H1 (cell line): ENCODE results near the gene SEC14L3. TPM values are rescaled to one million over a fixed set of nuclear protein-coding genes. Genes with fewer than 3 reads are reported as not detected.

Experiments used
- CREB1 ChIP-seq: IDR thresholded peaks from 2 replicates; pipeline ENCODE4 v1.6.1; 2012; ENCODE audit warnings: inconsistent platforms
- EP300 ChIP-seq, 2 experiments: IDR thresholded peaks; 1 replicate in 1 of 2; 2 replicates in 1 of 2; pipeline ENCODE4 v1.6.1; 2011 to 2012; ENCODE audit warnings: low read depth in 2 of 2, low read length in 2 of 2, mild to moderate bottlenecking in 2 of 2, borderline replicate concordance in 1 of 2, inconsistent platforms in 1 of 2, moderate library complexity in 1 of 2
- RNF2 ChIP-seq: fragments of 200-900, 300-1000 bp; sonication (generic); IDR thresholded peaks from 2 replicates; pipeline ENCODE4 v1.7.1; 2016; ENCODE audit warnings: borderline replicate concordance, low read depth, mild to moderate bottlenecking, antibody characterized with exemption, low read length; ENCODE audit not compliant: poor library complexity, severe bottlenecking; ENCODE audit errors: missing control alignments
- SRF ChIP-seq: IDR thresholded peaks from 2 replicates; pipeline ENCODE4 v1.6.1; 2011; ENCODE audit warnings: mild to moderate bottlenecking, low read depth, low read length, moderate library complexity
- TAF7 ChIP-seq: optimal IDR thresholded peaks from 2 replicates; pipeline ENCODE3; 2011; ENCODE audit warnings: low read depth, mild to moderate bottlenecking, inconsistent platforms, low read length, moderate library complexity, borderline replicate concordance
- TCF12 ChIP-seq: IDR thresholded peaks from 2 replicates; pipeline ENCODE4 v1.6.1; 2011; ENCODE audit warnings: low read depth, mild to moderate bottlenecking, low read length
- TEAD4 ChIP-seq: IDR thresholded peaks from 2 replicates; pipeline ENCODE4 v1.6.1; 2012; ENCODE audit warnings: low read depth, low read length, inconsistent platforms, mixed read lengths
- polyA plus RNA-seq, 7 experiments: library from polyadenylated mRNA; depleted of rRNA in 3 of 7; stranded (reverse) in 5 of 7; unstranded in 2 of 7; fragments of >200 nt in 5 of 7; fragments of 200-250 nt in 2 of 7; gene quantifications; 1 replicate in 5 of 7; 2 replicates in 1 of 7; 4 replicates in 1 of 7; pipeline versions ENCODE4 v1.2.1 to v1.2.3, GENCODE V29; 2011 to 2013; ENCODE audit warnings: missing spikeins in 2 of 7, mixed read lengths in 2 of 7
- total RNA-seq: library from RNA; stranded (reverse); fragmentation: NEBNext Ultra II Directional; extraction: Animal tissue kit (Norgen Biotek cat#: 25700); gene quantifications from 2 replicates; pipeline ENCODE4 v1.2.1, GENCODE V29; 2021
- TF ChIP-seq, protein P1 (sequence below): IDR thresholded peaks from 2 replicates; pipeline ENCODE4 v1.6.1; 2012; ENCODE audit warnings: low read length, inconsistent platforms

SEC14L3 gene
- total and polyA plus RNA-seq, 2 of the 8 experiments (the other 6 are each of a cell fraction or from before 2014, with no cell fraction given), result not detected

DNA sequence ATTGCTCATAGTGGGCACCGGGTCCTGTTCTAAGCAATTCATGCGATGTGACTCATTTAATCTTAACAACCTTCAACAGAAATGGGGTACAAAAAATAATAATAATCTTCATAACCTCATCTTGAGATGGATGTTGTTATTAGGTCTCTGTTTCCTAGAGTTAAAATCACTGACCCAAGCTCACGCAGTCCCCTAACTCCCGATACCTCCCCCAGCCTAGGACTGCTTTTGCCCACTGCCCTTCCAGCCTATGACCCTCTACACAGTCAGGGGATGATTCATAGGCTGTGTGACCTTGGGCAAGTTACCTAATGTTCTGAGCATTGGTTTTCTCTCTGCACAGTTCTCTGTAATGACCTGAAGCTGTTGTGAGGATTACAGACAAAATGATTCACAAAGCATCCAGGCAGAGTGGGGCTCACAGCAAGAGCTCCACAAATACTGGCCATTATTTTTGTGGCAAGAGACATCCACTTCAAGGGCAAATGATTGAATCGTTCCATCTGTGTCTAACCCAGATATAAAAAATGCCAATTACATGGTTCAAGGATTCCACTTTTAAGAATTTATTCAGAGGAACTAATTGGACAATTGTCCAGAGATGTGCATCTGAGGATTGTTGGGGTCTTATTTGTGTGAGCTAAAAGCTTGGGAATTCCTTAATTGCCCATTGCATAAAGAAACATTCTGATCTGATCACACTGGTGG is 26.2 kb downstream of the SEC14L3 start (continued):
- no peak for TF ChIP-seq SRF
- TF ChIP-seq TAF7, result no peak
- TF ChIP-seq TCF12, result no peak
- TF ChIP-seq, protein P1, sequence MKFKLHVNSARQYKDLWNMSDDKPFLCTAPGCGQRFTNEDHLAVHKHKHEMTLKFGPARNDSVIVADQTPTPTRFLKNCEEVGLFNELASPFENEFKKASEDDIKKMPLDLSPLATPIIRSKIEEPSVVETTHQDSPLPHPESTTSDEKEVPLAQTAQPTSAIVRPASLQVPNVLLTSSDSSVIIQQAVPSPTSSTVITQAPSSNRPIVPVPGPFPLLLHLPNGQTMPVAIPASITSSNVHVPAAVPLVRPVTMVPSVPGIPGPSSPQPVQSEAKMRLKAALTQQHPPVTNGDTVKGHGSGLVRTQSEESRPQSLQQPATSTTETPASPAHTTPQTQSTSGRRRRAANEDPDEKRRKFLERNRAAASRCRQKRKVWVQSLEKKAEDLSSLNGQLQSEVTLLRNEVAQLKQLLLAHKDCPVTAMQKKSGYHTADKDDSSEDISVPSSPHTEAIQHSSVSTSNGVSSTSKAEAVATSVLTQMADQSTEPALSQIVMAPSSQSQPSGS, result no peak
- no peak for TF ChIP-seq CREB1
- no peak for TF ChIP-seq EP300 (IDR thresholded peaks at IDR 0.05; ENCODE audit: borderline replicate concordance in 1 of 2, low read depth in 2 of 2, low read length in 2 of 2)
- no peak for TF ChIP-seq RNF2
- no peak for TF ChIP-seq TEAD4
- TF ChIP-seq, all 59 proteins: peak for 0
